GM04504 (cell line): Measurements from ENCODE around the gene ORC1.
A peak's percentile ranks its signal among the peaks of the same experiment; 100 is the strongest.

Experiments used
- DNase-seq: peaks from one replicate; pipeline ENCODE4 v3.0.0-alpha.2; 2012; ENCODE audit warnings: low read depth

ORC1 gene

DNA sequence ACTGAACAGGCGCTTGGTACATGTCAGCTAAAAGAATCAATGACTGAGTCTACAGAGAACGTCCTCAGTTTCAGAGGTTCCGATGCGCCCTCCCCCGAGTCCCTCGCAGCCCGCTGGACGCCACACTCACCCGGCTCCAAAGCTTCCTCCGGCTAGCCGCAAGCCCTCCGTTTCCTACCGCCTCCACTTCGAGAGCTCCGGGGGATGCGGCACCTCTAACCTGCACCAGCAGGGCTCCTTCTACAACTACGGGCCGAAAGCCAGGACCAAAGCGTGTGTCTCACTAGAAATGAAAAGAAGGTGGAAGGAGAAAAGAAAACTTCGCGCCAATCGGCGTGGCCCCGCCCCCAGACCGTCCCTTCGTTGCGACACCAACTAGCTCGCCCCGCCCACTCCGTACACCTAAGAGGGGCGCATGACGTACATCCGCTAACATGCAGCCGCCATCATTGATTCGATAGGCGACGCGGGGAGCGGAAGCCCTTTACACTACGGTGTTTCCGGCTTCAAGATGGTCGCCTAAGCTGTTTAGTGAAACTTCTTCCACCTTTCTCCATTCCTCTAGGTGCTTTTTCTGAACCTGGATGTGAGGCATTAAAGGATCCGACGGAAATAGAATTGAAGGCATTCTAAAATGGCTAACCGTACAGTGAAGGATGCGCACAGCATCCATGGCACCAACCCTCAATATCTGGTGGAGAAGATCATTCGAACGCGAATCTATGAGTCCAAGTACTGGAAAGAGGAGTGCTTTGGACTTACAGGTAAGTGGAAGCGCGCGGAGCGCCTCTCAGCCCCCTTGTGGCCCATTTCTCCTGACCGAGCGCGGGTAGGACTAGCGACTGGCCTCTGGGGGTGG is at the start of gene ORC1, which contains the start of gene PRPF38A:
TSS of gene ORC1 (minus strand) at position 308 of the 859 bp plus-strand sequence. CDS start 2,200 bp downstream, outside the sequence.
TSS of gene PRPF38A (plus strand) at position 487 of the 859 bp plus-strand sequence. CDS start at position 635, 148 bp downstream.
- peak; percentile 92 for DNase-seq

GRCh38 chr1:52444463-52444862 is 40.2 kb upstream of the ORC1 start:
- no peak for DNase-seq

DNA sequence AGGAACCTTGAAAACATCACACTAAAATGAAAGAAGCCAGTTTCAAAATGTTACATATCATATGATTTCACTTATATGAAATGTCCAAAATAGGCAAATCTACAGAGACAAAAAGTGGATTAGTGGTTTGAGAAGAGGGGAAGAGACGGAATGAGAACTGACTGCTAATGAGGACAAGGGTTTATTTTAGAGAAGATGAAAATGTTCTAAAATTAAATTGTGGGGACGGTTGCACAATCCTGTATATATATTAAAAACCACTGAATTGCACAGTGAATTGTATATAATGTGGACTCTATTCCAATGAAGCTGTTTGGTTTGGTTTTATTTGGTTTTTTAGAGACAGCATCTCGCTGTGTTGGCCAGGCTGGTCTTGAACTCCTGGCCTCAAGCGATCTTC is 35.8 kb upstream of the ORC1 start:
- DNase-seq: no peak

DNA sequence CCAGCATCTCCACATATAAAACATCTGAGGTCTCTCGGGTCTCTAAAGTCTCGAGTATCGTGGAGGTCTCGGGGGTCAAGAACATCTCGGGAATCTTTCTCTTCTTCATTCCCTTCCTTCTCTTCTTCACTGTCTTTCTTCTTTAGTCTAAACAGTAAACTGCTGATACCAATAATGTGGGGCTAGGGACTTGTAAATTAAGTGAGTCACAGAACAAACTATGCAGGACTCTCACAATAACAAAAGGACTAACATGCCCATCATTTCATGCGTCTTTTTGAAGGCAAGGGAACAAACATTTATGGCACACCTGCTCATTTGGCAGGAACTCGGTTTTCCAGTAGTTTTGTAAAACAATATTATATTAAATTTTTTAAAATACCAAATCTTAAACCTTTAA is 32.6 kb upstream of the ORC1 start:
- no peak for DNase-seq

- DNase-seq: no peak
Observed at GRCh38 chr1:52435650-52436049, 31.4 kb upstream of the ORC1 start.

- no peak for DNase-seq
Observed at GRCh38 chr1:52435211-52435610, 31.0 kb upstream of the ORC1 start.

GRCh38 chr1:52432807-52433206 is 28.6 kb upstream of the ORC1 start:
- no peak for DNase-seq

DNA sequence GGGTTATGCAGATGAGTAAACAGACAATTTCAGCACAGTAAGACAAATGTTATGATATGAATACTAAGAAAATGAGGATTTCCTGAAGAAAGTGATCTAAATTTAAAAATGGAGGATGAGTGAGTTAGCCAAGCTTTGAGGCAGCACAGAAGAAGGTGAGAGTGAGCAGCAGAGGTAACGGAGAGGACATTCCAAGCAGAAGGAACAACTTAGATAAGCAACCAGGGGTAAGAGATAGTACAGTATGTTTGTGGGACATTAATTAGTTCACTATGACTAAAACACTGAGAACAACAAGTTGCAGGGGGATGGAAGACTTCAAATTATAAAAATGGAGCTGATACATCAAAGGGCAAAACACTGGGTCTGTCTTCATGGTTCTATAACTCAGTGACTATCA is 22.9 kb upstream of the ORC1 start:
- DNase-seq: no peak

DNA sequence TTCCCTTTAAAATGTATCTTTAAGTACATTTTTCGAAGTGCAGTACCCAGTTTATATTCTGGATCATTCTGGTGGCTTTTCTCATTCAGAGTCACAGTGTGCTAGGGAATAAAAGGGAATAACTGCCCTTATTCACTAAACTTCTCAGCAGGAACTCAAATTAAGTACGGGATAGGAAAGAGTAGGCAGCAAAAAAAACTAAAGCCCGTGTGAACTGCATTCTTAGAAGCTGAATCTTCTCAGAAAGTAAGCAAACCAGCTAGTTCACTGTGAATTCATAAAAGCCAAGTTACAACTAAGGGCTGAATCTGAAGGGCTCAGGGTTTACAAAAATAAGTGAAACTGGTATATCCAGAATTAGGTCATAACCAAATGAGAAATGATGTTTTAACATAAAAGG is 22.1 kb upstream of the ORC1 start:
- DNase-seq: no peak

DNA sequence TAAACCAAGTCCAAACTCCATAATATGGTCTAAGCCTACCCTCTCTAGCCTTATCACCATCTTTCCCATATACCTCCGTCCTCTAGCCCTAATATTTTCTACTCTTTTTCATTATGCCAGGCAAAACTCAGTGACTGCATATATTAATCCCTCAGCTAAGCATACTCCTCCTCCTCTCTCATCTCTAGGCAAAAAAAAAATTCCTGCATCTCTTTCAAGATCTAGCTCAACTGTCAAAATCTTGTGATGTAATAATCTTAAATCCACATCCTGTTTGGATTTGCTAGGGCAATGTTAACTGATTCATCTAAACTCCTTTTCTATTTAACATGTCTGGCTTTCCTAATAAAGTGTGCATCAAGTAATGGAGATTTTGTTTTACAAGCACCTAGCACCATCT is 20.6 kb upstream of the ORC1 start:
- DNase-seq: no peak

- no peak for DNase-seq
Observed at GRCh38 chr1:52424231-52424636, 20.0 kb upstream of the ORC1 start.

GRCh38 chr1:52423771-52424170 is 19.5 kb upstream of the ORC1 start:
- no peak for DNase-seq

DNA sequence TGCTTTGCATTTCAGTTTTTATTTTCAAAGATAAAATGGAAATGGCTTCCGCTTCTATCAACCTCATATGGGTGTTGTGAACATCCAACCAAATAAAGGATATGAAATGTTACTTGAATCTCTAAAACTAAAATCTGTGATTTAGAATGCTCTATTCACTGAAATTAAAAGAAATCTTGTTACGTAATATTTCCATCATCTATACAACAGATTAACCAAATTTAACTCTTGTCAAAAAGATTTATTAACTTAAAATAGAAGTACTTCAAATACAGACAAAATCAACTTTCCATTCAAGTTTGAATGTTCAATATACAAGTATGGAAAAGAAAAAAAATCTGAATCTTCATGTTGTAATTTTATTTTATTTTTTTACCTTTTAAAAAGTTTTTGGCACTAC is 18.8 kb upstream of the ORC1 start:
- no peak for DNase-seq

DNA sequence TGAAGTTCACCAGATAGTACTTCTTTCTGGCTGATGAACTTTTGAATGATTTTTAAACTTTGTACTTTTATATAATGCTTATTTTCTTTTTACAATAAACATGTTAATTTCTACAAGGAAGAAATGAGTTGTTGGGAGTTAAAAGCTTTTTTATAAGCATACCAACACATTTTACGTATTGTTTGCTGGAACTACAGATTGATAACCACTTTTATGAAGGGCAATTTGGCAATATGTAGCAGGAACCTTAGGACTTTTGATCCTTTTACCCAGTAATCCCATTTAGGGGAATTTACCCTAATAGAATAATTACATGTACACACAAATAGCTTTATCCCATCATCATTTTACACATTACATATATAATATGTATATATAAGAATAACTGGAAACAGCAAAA is 16.5 kb upstream of the ORC1 start:
- DNase-seq: no peak

- DNase-seq: no peak
Observed at GRCh38 chr1:52416811-52417210, 12.6 kb upstream of the ORC1 start.

DNA sequence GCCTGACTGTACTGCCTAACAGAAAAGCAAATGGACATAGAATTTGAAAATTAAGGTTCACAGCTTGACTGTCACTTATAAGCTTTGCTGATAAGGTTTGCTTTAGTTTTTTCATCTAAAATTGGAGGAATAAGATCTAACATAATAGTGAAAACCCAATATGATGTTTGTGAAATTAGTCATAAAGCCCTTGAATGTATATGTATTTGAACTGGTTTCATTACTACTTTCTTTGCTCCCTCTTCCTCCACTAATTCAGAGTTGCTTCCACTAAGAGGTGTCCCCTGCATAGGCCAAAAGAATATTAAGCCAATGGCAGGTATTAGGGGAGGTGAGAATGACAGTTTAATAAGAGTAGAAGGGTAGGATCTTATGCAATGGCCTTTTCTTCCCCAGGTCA is 10.7 kb upstream of the ORC1 start:
- no peak for DNase-seq

- DNase-seq: no peak
Observed at GRCh38 chr1:52413410-52413989, 9.3 kb upstream of the ORC1 start.

GRCh38 chr1:52404975-52405338 is 734 bp upstream of the ORC1 start:
- DNase-seq: no peak

DNA sequence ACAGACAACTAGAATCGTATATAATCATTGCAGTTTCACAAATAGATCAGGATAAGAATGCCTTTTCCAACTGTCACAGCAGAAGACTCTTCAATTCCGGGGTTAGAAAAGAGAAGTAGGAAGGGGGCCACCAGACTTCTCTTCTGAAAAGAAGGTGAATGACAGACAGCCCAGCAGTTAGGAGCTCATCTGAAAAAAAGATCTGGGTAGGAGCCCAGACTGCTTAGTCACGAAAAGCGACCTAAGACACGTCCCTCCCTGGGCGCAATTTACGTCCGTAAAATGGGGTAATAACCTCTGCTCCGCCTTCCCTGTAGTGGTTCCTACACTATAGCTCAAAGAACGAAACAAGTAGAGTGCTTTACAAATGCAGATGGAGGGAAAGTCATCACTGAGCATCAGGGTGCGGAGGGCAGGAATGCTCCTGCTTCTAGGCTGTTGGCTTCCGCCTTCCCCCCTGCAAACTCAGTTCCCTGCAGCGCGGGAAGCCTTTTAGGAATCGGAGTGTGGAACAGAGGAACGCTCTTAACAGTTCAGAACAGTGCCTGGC is 582 bp downstream of the ORC1 start:
- peak; percentile 54 for DNase-seq

DNA sequence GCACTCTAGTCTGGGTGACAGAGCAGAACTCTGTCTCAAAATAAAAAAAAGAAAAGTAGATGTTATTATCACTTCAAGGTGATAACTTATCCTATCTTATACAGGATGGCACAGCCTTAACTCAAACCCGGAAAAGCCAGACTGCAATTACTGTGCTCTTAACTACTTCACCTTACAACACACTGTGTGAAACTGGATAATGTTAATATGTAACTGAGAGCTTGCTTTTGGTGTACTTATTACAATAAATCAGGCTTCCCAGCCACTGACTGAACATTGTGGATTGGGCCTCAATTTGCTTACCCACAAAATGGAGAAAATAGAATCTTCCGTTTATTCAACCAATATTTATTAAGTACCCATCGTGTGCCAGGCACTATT is 1.4 kb downstream of the ORC1 start:
- no peak for DNase-seq

DNA sequence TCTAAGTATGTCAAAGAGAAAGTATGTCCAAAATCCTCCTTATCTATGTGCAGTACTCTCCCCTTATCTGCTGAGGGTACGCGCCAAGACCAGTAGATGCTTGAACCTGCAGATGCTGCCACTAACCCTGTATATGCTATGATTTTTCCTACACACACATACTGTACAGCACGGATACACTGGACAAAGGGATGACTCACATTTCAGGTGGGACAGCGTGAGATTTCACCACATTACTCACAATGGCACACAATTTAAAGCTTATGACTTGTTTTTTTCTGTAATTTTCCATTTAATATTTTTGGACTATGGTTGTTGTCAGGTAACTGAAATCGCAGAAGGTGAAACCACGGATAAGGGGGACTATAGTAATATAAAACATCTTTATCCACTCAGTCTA is 4.1 kb downstream of the ORC1 start:
- no peak for DNase-seq

- DNase-seq: no peak
Observed at GRCh38 chr1:52399629-52400028, 4.6 kb downstream of the ORC1 start.

GRCh38 chr1:52393174-52393573 is 11.0 kb downstream of the ORC1 start:
- DNase-seq: no peak
